KMS-11 (cell line): ENCODE data around the gene CSRP1.

Experiments
- H2AFZ ChIP-seq: fragments of 200-600 bp; sonication (generic); 2 replicates; pipeline ENCODE4 v1.6.1; 2016; ENCODE audit warnings: antibody characterized with exemption, mixed run types, low read depth
- H3K27ac ChIP-seq: fragments of 200-600 bp; sonication (generic); 2 replicates; pipeline ENCODE4 v1.6.1; 2016; ENCODE audit warnings: mild to moderate bottlenecking, mixed run types
- H3K27me3 ChIP-seq: fragments of 200-600 bp; sonication (generic); 2 replicates; pipeline ENCODE4 v1.6.1; 2017; ENCODE audit warnings: mild to moderate bottlenecking, low read depth, mixed run types, moderate library complexity; ENCODE audit not compliant: insufficient read depth
- H3K36me3 ChIP-seq: fragments of 200-600 bp; sonication (generic); 2 replicates; pipeline ENCODE4 v1.6.1; 2017; ENCODE audit warnings: mild to moderate bottlenecking, mixed run types; ENCODE audit not compliant: insufficient read depth
- H3K4me1 ChIP-seq: fragments of 200-600 bp; sonication (generic); 2 replicates; pipeline ENCODE4 v1.6.1; 2016; ENCODE audit warnings: mild to moderate bottlenecking, low read depth, mixed run types; ENCODE audit not compliant: poor library complexity, severe bottlenecking
- H3K4me2 ChIP-seq: fragments of 200-600 bp; sonication (generic); 2 replicates; pipeline ENCODE4 v1.7.0; 2016; ENCODE audit warnings: mild to moderate bottlenecking, mixed run types
- H3K4me3 ChIP-seq: fragments of 200-600 bp; sonication (generic); IDR thresholded peaks from 2 replicates; pipeline ENCODE4 v1.6.1; 2017; ENCODE audit warnings: low read depth, low read length, mixed read lengths; ENCODE audit not compliant: insufficient read depth
- H3K79me2 ChIP-seq: fragments of 200-600 bp; sonication (generic); 2 replicates; pipeline ENCODE4 v1.6.1; 2016; ENCODE audit warnings: low read depth, mixed run types; ENCODE audit not compliant: insufficient read depth
- H3K9ac ChIP-seq: fragments of 200-600 bp; sonication (generic); 2 replicates; pipeline ENCODE4 v1.6.1; 2016; ENCODE audit warnings: mild to moderate bottlenecking, mixed run types
- H4K20me1 ChIP-seq: fragments of 200-600 bp; sonication (generic); 2 replicates; pipeline ENCODE4 v1.6.1; 2016; ENCODE audit warnings: mild to moderate bottlenecking, mixed run types; ENCODE audit not compliant: insufficient read depth
- CTCF ChIP-seq: fragments of 200-600 bp; sonication (generic); conservative IDR thresholded peaks from 2 replicates; pipeline ENCODE4 v1.6.1; 2017; ENCODE audit warnings: low read depth, mild to moderate bottlenecking, antibody characterized with exemption, low read length, moderate library complexity, mixed read lengths

CSRP1 gene

DNA sequence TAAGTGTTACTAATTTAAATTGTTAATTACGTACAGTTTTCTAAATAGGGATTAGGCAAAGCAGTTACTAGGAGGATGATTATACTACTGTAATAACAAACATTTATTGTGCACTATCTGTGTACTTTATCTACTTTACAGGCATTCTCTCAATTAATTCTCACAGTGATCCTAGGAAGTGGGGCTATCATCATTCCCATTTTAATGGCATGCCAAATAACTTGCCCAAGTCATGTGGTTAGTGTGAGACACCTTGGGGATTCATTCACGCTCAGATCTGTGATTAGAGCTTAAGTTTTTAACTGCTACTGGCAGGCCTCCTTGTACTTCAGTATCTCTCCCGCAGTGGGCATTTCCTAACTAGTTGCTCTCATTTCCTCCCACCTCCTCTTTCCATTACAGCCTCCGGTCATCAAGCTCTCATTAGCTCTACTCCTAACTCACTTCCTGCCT, 49.4 kb downstream of the CSRP1 start:
- Histone ChIP-seq H3K4me2 (no peak overlapping the region), H3K27ac (no peak overlapping the region; the same call in 1 of the 2 replicates), H3K36me3 (no peaks in the 10 kb centered on the region), H3K4me1 (peaks cover 24% of the 10 kb centered on the region), H3K79me2 (no peaks in the 10 kb centered on the region), H3K9ac (no peak overlapping the region), H3K4me3 (no peak overlapping the region), H4K20me1 (no peaks in the 10 kb centered on the region), H2AFZ (no peak overlapping the region), H3K27me3 (no peaks in the 10 kb centered on the region)
- TF ChIP-seq CTCF, result no peak

GRCh38 chr1:201456499-201457309, 50.2 kb downstream of the CSRP1 start:
- TF ChIP-seq CTCF, result no peak
- Histone ChIP-seq H3K36me3 (no peaks in the 10 kb centered on the region), H4K20me1 (no peaks in the 10 kb centered on the region), H3K9ac (no peak overlapping the region), H3K4me1 (peaks cover 24% of the 10 kb centered on the region), H3K27ac (peak overlapping the region; percentile 21; the same call in 1 of the 2 replicates), H3K4me3 (no peak overlapping the region), H3K4me2 (no peak overlapping the region), H3K79me2 (no peaks in the 10 kb centered on the region), H3K27me3 (no peaks in the 10 kb centered on the region), H2AFZ (peak overlapping the region; percentile 7; the same call in 1 of the 2 replicates)

- Histone ChIP-seq H3K27ac (no peak overlapping the region), H3K4me2 (no peak overlapping the region), H4K20me1 (no peaks in the 10 kb centered on the region), H3K36me3 (no peaks in the 10 kb centered on the region), H3K79me2 (no peaks in the 10 kb centered on the region), H3K27me3 (no peaks in the 10 kb centered on the region), H3K4me1 (peaks cover 30% of the 10 kb centered on the region), H3K4me3 (no peak overlapping the region), H2AFZ (no peak overlapping the region), H3K9ac (no peak overlapping the region)
- no peak for TF ChIP-seq CTCF
Observed at GRCh38 chr1:201455098-201455497, 51.8 kb downstream of the CSRP1 start.

DNA sequence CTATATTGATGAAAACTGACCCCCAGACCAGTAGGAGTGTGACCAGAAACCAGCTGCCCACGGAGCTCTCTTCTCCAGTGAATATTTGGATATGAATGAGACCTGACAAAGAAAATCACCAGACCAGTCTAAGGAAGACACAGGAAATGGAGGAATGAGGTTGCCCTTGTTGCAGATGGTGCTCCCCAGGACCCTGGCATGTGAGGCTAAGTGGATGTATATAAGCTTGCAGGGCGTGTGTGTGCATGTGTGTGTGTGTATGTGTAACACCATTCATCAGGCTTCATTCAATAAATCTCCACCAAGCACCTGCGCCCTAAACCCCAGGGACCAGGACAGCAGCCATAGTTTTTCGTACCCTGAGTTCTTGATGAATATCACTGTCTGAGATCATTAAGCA, 52.3 kb downstream of the CSRP1 start:
- no peak overlapping the region for H3K4me2 ChIP-seq
- peak overlapping the region; percentile 44 for H3K4me3 ChIP-seq
- H2AFZ ChIP-seq, result no peak overlapping the region
- no peaks in the 10 kb centered on the region for H4K20me1 ChIP-seq
- TF ChIP-seq CTCF, result no peak
- no peak overlapping the region for H3K9ac ChIP-seq
- no peaks in the 10 kb centered on the region for H3K79me2 ChIP-seq
- H3K27me3 ChIP-seq, result no peaks in the 10 kb centered on the region
- no peaks in the 10 kb centered on the region for H3K36me3 ChIP-seq
- peaks cover 30% of the 10 kb centered on the region for H3K4me1 ChIP-seq
- H3K27ac ChIP-seq, result no peak overlapping the region
